ENCODE measurements around the gene POC1A.
A peak's percentile ranks its signal among the peaks of the same experiment; 100 is the strongest.
"Not testable (repeated sequence)": the region's sequence is repeated elsewhere in the genome, so short reads cannot be mapped to it uniquely, and the experiment has no call there.

POC1A gene

DNA sequence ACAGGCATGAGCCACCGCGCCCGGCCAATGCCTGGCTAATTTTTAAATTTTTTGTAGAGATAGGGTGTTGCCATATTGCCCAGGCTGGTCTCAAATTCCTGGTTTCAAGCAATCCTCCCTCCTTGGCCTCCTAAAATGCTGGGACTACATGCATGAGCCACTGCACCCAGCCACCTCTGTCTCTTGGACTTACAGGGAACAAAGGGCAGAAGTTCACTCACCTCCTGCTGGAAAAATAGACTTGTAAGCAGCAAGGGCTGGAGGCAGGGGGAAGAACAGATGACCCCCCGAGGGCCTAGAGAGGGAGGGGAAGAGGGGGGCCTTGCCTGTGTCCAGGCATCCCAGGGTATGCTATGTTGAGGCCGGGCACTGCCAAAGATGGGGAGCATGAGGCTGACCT is 120.0 kb downstream of the POC1A start:
- no peak for DNase-seq

DNA sequence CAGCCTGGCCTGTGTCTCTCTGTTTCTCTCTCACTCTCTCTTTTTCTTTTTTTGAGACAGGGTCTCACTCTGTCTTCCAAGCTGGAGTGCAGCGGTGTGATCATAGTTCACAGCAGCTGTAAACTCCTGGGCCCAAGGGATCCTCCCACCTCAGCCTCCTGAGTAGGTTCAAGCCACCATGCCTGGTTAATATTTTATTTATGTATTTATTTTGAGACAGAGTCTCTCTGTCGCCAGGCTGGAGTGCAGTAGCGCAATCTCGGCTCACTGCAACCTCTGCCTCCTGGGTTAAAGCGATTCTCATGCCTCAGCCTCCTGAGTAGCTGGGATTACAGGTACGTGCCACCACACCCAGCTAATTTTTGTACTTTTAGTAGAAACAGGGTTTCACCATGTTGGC is 120.5 kb downstream of the POC1A start:
- DNase-seq, result not testable (repeated sequence)

DNA sequence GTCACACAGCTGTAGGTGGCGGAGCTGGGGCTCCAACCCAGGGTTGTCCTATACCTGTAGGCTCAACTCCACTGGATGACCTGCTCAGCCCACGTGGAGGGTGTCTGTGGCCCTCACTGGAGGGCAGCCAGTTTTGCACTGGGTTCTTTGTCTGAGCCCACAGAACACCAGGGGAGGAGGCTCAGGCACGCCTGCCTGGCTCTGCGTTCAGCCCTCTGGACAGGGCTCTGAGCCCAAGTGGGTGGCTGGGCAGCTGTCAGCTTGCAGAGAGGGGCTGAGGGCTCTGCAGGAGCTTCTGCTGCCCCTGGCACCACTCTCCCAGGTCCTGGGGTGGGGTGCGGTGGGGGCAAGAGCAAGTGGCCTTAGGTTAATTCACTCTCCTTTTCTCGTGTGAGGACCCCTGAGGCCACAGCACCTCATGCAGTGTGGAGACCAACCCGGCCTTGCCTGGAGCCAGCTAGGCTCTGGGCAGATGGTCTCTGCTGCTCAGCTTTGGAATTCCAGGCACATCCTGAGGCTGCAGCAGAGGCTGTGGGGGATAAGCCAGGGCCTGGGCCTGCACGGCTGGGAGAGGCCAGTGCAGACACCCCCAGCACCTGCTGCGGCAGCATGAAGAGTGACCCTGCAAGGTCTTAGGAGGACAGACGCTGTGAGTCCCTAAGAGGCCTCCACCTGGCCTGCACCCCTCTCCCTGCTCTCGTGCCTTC is 121.4 kb downstream of the POC1A start:
- DNase-seq, result peak in 27 of 56 donors; percentile 17 to 71 (median 51)

DNA sequence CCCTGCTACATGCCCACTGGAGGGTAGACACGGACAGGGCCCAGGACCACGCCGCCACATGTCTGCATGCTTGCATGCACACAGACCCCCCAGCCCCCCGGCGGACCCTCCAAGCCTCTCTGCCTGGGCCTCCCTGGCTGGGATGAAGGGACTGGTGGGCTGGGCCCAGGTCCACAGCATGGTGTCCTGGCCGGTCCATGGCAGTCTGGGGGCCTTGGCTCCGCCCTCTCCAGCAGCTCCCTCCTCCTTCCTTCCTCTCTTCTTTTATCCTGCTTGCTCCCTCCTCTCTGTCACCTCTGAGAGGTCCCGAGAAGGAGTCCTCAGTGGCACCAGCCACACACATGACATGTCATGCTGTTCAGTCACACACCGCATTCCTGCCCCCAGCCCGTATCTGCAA is 122.3 kb downstream of the POC1A start:
- DNase-seq, result no peak

DNA sequence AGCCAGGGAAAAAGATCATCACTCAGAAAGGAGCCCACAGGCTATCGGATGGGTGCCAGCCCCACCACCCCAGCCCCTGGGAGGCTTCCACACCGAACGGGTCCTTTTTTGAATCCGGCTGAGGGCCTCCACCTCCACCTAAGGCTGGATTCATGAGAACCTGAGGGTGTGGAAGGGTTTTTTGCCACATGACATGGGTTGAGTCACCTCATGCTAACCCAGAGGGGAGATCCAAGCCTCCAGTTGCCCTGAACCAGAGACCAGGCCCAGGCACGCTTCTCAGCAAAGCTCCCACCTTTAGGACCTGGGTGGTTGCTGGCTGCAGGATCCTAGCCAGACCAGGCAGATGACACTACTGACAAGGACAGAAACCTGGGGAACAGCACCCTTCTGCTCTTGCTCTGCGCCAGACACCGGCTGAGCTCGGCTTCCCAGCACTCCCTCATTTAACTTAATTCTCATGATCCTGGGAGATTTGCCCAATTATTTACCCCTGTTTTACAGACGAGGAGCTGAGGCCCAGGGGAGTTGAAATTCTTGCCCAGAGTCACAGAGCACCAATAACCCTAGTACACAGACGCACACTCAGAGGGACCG is 123.4 kb downstream of the POC1A start:
- DNase-seq, result no peak

DNA sequence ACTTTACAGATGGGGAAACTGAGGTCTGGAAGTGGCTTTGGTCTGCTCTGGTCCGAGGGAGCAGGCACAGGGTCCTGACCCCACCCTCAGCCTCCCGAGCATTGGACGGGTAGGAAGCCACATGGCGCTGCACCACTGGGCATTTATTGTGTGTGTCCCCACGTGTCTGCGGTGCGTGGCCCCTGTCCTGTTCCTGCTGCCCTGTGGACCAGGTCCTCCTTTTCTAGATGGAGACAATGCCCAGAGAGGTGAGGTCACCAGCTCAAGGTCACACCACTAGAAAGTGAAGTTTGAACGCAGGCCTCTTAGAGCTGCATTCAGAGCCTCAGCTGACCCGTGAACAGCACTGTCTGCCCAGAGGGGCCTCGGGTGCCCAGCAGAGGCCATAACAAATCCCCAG is 124.7 kb downstream of the POC1A start:
- no peak for DNase-seq

DNA sequence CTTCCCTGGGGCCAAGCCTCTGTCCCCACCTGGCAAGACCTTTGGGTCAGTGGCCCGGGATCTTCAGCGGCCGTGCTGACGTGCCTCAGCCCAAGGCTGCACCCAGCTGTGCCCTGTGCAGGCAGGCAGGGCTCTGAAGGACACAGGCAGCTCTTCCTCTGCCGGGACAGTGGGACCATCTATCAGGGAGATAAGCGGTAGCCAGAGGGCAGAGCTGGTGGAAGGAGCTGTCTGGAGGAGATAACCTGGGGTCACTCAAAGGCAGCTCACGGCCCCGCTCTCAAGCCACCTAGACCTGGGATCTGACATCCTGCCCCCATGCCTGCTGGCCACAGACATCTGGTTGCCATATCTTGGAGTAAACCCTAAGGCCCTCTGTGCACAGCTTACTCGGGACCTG is 125.2 kb downstream of the POC1A start:
- DNase-seq, result peak in 1 of 56 donors; percentile 63

DNA sequence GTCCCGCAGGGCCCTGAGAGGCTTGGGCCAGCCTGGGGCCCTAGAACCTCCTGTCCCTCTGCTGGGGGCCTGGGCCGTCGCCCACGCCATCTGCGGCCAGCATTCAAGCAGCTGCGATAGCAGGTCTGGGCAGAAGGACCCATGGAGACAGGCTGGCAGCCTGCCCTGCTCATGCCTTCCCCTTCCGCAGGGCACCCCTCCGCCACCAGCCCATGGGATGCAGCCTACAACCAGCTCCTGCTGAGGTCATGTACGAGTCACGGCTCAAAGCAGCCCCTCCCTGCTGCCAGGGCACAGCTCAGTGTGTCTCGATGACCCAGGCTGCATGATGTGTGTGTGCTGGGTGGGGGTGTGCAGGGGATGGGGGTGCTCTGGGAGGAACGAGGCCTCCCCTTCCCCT is 125.7 kb downstream of the POC1A start:
- DNase-seq, result peak in 55 of 56 donors; percentile 21 to 90 (median 73)

DNA sequence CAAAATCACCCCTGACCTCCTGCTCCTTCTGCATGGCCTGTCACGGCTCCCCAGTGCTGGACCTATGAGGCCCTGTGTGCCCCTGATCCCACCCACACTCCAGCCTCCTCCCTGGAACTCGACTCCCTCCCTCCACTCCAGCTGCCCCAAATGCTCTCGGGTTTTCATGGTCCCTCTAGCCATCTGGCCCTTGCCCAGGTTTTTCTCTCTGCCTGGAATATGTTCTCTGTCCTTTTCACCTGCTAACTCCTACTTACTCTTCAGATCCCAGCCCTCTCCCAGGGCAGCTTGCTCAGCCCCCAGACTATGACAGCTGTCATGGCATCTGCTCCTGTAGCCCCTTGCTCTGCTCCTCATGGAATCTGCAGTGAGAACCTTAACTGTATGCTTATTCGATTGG is 128.2 kb downstream of the POC1A start:
- DNase-seq, result no peak

DNA sequence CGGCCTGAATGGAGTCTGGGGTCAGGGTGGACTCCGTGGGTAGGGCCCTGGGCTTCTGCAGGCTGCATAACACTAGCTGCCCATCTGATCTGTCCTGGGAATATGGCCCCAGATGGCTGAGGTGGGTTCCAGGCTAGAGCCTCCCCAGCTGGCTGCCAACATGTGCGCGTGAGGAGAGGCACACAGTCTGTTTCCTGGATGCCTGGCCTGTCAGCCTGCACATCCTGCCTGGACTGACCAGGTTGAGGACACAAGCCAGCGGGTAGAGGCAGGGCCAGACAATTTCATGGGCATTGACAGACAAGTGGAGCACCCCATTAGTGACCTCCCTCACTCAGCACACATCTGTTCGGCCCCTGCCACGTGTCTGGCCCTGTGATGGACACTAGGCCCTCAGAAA is 128.8 kb downstream of the POC1A start:
- no peak for DNase-seq
